CD4-positive, alpha-beta T cell treated with Interleukin-1 beta for 1 hour (primary cell): ENCODE measurements around the gene ITPR1.
"Not testable (repeated sequence)": the region's sequence is repeated elsewhere in the genome, so short reads cannot be mapped to it uniquely, and the experiment has no call there.

Experiments used
- DNase-seq, 2 donors: peaks; one replicate each; pipeline ENCODE4 v3.0.0-alpha.2; 2020 to 2022

ITPR1 gene

GRCh38 chr3:4574426-4574965, 81.3 kb downstream of the ITPR1 start:
- DNase-seq = no peak

DNA sequence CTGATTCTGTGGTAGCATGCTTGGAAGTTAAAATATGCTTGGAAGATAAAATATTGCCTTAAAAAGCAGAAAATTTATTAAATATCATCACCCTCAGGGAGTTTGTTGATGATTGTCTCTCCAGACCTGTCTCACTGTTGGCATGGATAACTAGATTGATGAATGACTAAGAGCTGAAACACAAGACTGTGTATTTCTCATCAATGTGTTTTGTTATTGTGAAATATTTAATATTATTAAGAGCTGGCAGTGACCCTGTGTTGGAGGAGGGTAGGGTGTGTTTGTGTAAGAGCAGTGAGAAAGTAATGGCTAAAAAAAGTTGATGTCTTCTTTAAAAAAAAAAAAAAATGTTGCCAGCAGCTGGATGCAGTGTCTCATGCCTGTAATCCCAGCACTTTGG, 82.2 kb downstream of the ITPR1 start:
- DNase-seq = no peak

DNA sequence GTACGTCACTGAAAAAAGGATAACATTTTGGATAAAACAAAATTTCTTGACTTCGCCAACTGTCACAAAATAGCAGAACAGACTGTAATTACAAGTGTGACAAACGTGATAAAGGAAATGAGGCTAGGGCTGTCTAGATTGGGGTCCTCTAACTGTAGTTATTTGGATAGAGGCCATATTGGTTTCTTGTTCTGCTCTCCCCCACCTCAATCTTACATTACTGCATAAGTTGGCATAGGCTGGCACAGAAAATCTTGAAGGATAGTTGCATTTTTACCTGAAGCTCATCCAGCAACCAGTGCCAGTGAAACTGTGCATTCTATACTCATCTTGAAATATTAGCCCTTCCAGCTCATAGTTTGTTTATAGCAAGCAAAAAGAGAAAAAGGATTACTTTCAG, 84.6 kb downstream of the ITPR1 start:
- DNase-seq = no peak

- no peak for DNase-seq
Measured at GRCh38 chr3:4580346-4581123, 87.4 kb downstream of the ITPR1 start.

GRCh38 chr3:4581124-4581424, 87.9 kb downstream of the ITPR1 start:
- no peak for DNase-seq

DNA sequence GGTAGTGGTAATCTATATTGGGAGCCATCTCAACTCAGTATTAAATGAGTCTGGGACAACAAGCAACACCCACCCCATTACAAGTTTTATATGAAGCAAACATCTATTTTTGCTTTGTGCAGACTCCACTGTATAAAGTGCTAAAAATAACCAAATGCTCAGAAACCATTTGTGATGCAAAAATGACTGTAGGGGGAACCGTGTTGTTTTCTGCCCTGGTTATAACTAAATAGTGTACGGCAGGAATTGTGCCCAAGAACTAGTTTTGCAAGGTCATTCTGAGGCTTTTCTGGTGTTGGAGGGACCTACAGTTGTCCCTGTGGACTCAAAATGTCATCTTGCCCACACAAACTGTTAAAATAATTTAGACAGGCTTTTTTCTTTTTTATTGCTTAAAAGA, 88.3 kb downstream of the ITPR1 start:
- DNase-seq = no peak

DNA sequence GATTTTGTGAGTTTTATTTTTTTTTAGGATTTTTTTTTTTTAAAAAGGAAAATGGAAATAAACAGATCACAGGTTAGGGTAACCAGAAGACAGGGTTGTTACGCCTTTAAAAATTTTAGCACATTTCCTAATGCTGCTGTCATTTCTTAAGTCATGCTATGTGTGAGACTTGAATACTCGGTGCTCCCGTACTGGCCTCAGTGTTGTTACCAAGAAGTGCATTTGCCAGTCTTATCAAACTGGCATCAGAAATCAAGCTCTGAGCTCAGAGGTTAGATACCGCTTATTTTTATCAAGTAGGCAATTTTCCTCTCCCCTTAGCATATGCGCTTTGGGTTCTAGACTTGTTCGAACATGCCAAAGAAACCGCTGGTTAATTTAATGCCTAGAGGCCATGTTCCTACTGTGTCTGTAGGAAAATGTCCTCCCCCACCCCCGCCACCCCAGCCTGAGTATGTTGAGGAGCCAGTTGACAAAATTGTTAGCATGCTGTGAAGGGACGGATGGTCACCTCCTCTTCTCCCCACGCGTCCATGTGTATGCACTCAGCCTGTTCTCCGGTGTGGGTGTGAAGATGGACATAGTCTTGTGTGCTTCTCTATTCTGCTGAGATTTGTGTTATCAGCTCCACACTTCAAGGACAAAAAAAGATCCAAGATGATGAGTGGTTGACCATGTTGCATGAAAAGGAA, 88.9 kb downstream of the ITPR1 start:
- DNase-seq = no peak

DNA sequence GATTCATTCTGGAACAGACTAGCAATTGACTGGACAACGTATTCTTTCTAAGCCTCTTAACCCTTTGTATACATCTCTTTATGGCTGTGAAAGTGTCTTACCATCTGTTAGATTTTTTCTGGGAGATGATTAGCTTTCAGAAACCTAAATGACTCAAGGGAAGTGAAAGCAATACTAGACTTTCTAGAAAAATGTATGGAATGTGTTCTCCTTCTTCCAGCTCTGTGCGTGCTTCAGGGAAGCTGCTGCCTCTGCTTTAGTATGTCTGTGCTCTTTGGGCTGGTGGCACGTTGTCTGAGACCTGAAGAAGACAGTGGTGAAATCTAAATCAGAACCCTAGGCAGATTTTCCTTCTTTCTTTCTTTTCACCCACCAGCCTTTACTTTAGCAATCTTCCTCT, 89.5 kb downstream of the ITPR1 start:
- DNase-seq = no peak

GRCh38 chr3:4583416-4583815, 90.3 kb downstream of the ITPR1 start:
- DNase-seq = no peak

GRCh38 chr3:4584456-4585249, 91.5 kb downstream of the ITPR1 start:
- peak in 1 of 2 donors; percentile 30 for DNase-seq

DNA sequence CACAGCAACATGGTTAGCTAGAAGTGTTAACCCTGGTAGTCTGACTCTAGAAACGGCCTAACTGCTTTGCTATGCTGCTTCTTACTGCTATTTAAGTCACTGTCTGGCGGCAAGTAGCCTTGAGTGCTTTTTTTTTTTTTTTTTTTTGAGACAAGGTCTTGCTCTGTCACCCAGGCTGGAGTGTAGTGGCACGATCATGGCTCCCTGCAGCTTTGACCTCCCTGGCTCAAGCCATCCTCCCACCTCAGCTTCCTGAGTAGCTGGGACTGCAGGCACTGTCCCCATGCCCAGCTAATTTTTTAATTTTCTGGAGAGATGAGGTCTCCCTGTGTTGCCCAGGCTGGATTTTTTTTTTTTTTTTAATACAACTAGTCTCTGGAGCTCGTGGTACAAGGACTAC, 93.2 kb downstream of the ITPR1 start:
- no peak for DNase-seq

DNA sequence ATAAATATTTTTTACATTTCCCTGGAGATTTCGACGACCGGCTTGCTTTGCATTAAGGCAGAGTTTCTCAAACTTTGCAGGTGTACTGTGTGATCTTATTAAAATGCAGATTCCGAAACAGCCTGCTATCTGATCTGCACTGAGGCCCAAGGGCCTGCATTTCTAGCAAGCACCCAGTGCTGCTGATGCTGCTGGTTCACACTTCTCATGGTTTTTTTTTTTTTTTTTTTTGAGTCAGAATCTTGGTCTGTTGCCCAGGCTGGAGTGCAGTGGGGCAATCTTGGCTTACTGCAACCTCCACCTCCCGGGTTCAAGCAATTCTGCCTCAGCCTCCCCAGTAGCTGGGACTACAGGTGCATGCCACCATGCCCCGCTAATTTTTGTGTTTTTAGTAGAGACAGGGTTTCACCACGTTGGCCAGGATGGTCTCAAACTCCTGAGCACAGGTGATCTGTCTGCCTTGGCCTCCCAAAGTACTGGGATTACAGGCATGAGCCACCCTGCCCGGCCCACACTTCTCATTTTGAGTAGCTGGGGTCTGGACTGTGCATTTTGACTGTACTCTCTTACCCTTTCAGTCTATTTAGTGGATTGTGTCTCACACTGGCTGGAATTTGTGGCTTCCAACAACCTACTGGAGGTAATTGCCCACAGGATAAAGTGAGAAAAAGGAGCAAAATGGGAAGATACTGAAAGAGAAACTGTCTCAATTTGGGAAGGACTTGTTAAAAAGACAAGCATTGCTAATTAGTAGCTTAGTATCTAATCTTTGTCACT, 94.1 kb downstream of the ITPR1 start:
- DNase-seq = no peak

DNA sequence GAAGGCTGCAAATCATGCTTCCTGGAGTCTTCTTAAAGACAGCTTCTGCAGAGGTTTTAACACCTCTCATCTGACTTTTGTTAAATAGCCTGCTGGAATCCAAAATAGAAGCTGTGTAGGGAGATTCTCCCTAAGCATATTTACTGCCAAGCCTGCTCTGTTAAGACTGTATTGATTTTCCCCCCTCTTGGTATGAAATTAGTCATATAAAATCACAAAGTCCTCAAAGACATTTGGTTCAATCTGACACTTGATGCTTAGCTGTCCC, 94.6 kb downstream of the ITPR1 start:
- no peak for DNase-seq

GRCh38 chr3:4588466-4588865, 95.3 kb downstream of the ITPR1 start:
- no peak for DNase-seq

GRCh38 chr3:4589475-4590097, 96.4 kb downstream of the ITPR1 start:
- DNase-seq = no peak

- not testable (repeated sequence) for DNase-seq
Measured at GRCh38 chr3:4590849-4591248, 97.7 kb downstream of the ITPR1 start.

- no peak for DNase-seq
Measured at GRCh38 chr3:4591669-4592068, 98.5 kb downstream of the ITPR1 start.

DNA sequence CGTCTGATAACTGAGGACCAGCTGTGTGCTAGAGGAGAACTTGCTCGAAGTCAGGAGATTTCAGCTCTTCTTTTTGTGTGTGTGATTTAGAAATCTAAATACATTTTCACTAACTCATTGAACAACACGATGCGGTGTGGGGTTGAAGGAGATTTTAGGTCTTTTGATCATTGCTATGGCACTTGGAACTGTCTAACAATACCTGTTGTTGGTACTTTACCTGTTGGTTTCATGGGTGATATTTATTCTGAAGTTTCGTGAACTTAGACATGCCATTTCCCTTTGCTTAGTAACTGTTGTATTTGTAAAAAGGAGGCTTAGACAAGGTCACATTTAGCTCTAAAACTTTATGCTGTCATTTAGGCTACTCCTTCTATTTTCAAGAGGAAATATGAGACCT, 99.9 kb downstream of the ITPR1 start:
- DNase-seq = no peak

GRCh38 chr3:4595710-4596113, 102.6 kb downstream of the ITPR1 start:
- no peak for DNase-seq

GRCh38 chr3:4596612-4597011, 103.5 kb downstream of the ITPR1 start:
- no peak for DNase-seq

GRCh38 chr3:4597208-4597985, 104.2 kb downstream of the ITPR1 start:
- DNase-seq = no peak

- not testable (repeated sequence) for DNase-seq
Measured at GRCh38 chr3:4598232-4598631, 105.1 kb downstream of the ITPR1 start.
